KG1 (cell line): ENCODE results near the gene RALGPS1.

Experiments used
- DNase-seq: peaks from one replicate; lab custom pipeline; 2025; lab: John Stamatoyannopoulos, UW

RALGPS1 gene

DNA sequence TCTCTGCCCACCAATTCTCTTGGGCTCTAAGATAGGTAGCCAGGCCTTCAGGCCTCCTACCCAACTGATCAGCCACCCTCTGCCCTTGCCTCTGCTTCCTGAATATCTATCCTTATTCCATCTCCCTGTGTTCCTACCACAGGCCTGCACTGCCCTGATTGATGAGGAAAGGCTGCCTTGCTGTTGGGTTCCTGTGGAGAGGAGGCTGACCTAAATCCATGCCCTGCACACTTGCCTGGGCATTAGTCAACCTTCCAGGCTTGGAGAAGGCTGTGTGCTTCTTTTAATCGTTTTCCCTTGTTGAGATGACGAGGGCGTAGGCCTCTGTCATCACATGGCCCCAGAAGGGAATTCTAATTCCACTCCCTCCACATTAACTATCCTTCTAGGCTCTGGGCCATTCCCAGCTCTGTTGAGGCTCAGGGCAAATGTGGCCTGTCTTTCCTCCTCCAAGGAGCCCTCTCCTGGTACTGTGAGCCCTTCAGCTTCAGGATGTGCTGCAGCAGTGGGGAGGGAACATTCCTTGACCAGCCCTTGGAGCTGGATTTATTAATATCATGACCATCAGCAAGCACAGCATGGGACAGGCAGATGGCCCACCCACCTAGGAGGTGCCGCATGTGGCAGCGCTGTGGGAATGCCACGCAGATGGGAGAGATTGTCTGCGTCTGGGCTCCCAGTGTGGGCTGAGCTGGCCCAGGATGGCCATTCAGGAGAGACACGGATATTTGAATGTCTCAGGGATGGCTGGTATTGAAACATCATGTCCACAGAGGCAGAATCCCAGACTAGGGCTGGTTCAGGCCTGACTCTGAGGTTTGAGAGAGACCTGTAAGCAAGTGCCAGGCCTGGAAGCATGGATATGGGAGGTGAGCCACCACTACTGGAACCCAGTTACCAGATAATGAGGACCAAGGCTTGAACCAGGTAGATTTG is 166.9 kb downstream of the RALGPS1 start:
- no peak for DNase-seq

DNA sequence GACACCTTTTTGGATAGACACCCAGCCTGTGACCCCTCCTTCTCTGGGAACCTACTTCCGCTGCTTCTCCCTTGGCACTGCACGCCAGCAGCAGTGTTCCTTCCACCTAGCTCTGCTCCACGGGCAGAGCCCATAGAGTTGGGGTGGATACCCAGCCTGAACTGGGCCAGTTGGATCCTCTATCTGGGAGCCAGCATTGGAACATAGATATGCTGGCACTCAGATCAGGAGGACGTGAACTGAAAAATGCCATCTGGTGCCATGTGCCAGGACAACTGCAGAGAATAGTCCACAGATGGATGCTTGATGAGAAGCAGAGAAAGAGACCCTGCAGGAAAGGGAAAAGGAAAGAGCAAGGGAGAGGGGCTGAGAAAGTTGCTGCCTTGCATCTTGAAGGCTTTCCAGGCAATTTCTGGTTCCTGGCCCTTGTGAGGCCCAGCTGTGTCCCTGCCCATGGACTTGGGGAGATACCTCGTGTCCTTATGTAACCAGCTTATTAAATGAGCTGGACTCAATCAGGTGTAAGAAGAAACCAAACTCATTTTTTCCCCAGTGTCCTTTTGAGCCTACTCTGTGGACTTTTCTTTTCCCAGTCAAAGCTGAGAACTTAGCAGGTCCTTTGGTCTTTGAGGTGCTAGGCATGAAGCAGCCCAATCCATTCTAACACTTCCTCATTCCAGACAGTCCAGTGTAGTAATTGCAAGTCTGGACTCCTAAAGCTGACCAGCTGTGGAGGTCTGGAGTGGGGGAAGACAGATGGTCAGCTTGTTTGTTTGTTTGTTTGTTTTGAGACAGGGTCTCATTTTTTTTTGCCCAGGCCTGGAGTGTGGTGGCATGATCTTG is 168.8 kb downstream of the RALGPS1 start:
- no peak for DNase-seq

DNA sequence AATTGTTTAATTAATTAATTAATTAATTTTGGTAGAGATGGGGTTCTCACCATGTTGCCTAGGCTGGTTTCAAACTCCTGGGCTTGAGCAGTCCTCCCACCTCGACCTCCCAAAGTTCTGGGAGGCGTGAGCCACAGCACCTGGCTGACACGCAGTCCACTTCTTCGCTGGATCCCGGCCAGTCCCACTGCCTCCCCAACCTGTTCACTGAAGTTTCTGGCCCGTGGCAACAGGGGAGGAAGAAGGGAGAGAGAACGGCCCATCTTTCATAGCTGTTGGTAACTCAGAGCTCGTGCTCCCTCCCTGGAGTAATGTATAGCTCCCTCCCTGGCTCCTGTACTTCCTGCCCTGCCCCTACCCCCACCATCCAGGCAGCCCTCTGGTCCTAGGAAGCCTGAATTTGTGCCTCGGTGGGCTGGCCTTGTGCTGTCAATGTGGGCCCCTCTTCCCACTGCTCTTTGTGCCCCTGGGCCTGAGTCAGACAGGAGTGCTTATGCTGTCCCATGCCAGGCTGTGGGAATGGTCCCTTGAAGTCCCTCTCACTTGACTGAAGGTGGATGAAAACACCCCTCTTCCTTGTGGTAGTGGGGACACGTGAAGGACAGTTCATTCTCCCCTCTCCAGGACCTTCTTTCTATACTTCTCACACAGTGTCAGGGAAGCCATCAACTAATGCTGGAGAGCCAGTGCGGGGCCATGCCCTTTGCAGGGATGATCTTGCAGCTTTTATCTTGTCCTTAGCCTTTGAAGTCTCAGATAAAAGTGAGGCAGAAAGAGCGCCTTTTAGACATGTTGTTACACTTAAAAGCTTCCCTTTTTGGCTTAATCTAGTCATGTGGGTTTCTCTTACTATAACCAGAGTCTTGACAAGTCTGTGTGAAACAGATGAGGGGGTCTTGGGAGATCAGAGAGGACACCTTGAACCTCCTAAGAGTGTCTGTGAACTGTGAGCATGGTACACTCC is 169.8 kb downstream of the RALGPS1 start:
- DNase-seq = no peak

DNA sequence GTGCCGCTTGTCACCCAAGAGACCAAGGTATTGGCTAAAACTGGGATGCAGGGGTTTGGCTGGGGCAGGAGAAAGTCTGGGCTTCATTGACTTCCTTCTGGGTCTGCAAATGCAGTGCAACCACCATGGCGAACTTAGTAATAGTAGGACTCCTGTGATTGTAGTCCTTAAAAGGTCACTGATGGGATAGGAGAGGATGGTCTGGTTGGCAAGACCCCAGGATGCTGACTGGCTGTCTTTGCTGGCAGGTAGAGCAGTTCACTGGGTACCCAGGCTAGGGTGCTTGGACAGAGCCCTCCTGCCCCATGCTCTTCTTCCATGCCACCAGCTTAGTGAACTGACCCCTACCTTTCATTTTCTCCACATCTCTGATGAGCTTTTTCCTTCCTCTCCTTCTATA is 170.6 kb downstream of the RALGPS1 start:
- DNase-seq = no peak

DNA sequence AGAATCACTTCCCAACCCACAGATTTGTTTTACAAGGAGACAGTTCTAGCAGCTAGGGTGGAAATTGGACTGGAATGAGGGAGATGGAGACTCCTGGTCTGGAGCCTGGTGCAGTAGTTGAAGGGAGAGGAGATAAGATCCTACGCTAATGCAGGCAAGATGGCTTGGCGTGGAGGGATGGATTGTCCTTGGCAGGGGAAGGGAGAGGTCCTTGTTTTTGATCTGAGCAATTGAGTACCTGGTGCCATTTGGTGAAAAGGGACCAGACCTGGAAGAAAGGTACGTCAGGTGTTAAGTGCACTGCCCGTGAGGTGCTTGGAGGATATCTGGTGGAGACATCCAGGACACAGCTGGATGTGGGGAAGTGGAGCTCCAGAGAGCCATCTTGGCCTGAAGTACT is 172.2 kb downstream of the RALGPS1 start:
- no peak for DNase-seq

DNA sequence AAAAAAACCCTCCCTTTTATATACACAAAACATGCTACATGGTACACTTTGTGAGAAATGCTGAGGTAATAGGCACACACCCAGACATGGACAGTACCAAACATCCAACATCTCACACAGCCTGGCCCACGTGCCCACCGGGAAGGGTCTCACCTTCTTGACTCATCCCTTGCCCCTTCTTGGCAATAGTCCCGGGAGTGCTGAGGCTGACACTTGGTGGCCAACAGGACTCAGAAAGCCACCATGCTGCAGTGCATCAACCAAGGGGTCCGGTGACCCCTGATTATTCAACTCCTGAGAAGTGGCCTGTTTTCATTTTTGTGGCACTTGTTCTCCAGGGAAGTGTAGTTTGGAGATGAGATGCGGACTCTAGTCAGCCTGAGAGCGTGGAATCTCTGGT is 172.8 kb downstream of the RALGPS1 start:
- no peak for DNase-seq

DNA sequence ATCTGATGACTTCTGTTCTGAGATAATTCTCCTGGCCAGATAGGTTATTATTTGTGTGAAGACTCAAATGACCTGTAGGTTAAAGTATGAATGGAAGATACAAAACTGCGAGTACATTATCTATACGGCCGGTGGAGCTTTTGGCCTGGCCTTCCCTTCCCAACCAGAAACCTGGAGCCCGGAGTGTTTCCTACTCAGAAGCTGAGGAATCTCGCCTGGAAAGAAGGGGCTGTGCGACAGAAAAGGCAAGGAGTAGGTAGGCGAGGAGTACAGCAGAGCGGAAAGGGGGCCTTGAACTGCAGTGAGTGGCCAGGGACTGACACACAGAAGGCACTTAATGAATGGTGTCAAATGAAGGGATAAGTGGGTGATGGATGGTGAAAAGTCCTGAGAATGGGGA is 173.3 kb downstream of the RALGPS1 start:
- no peak for DNase-seq

DNA sequence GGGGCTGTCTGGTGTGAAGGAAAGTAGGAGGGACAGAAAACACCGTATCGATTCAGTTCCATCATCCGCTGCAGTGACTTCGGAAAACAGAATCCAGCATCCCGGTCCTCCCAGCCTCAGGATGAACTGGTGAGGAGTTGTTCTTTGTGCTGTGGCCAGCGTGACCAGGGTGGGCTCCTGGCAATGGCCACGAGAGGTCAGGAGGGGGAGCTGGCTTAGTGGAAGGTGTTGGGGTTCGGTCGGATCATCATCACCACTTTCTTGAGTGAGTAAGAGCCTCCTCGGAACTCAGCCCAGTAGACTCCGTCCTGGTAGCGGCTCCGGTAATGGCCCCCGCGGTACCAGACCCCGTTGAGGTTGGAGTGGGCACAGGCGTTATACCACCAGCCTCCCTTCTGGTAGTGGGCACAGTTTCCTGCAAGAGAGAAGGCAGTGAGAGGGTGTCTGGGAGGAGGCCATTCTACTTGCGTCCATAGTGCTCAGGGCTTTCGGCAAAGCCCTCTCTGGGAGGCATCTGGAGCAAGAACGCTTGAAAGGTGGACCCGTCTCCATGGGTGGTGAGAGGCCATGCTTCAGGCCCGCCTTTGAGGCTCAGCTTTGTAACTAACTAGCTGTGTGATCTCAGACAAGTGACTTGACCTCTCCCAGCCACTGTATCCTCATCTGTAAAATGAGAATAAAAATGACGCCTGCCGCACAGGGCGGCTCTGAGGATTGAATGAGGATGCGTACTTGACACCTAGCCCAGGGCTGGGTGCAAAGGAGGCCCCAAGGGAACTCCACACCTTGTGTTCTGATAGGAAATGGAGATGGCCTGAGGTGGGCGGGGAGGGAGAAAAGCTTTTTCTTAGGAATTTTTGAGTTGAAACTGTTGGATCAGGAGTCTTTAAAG is 174.4 kb downstream of the RALGPS1 start:
- DNase-seq = no peak

DNA sequence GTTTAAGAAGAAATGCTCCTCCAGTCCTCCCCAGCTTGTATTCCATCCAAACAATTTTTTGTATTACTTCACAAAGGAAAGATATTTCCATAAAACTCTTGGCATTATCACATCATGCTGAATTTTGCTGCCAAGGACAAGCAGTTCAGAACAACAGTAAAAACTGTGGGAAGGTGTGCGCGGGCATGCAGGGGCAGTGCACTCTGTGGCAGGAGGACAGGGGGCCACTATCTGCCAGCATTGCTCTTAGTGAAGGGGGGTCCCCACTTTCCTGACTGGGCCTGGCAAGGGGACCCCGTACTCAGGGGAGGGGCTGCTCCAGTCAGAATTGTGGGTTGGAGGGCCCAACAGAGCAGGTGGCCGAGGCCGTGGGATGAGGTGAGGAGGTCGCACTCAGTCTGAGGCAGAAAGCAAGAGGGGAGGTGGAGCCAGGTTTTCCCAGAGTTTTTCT is 175.1 kb downstream of the RALGPS1 start:
- no peak for DNase-seq

DNA sequence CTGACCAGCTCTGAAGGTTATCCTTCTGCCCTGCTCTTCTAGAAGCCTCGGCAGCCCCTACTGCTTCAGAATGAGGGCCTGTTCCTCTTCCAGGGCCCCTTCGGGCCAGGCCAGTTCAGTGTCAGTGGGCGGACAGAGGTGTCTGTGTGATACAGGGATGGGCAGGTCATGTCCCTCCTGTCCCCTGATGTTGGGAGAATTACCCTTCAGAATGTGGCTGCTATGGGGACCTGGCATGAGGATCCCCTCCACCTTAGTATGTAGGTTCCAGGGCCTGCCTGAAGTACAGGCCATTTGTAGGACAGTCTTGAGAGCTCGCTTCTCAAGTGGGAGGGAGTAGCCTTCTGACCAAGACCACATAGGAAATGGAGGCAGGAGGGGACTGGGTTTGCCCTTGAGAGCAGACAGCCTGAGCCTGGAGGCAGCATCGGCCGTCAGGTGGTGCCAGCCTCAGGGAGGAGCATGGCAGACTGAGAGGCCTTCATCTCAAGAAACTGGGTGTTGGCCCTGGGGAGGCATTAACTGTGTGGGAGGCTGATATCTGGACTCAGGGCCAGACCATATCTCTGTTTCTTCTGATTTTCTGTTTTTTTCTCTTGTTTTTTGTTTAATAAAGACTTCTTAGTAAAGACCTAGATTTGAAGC is 175.9 kb downstream of the RALGPS1 start:
- no peak for DNase-seq

DNA sequence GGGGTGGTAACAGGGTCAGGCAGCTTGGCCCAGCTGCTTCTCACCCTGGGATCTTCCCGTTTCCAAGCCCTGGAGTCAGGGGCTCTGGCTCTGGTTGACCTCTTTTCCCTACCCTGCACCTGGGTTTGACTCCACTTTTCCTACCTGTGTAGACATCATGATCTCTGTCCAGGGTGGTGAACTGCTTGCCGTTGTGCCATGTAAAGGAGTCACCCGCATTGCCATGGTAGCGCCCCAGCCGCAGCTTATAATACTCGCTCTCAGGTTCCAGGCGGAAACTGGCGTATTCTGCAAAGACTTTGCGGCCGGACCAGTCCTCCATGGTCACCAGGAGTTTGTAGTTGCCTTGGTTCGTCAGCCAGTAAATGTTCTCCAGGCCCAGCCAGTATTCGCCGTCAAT is 176.9 kb downstream of the RALGPS1 start:
- DNase-seq = no peak

DNA sequence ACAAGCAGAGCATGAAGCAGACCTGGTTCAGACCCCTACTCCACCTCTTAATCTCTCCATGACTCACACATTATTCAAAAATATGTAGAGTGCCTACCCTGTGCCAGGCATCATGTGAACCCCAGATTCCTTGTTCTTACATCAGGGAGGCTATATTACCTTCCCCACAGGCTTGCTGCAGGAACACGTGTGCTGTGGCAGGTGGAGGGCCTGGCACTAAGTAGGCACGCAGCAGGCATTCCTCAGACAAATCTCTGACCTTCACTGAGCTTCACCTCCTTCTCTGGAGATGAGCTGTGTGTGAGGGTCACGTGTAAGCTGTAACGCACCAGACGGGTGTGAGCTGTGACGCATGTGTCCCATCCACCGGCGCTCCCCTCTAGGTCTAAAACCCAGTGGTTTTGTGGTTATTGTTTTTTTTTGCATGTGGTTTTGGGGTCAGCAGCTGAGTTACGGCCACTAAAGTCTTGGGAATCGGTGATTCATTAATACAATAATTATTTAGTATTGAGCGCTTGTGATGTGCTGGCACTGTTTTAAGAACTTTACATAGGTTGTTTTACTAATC is 177.5 kb downstream of the RALGPS1 start:
- no peak for DNase-seq

DNA sequence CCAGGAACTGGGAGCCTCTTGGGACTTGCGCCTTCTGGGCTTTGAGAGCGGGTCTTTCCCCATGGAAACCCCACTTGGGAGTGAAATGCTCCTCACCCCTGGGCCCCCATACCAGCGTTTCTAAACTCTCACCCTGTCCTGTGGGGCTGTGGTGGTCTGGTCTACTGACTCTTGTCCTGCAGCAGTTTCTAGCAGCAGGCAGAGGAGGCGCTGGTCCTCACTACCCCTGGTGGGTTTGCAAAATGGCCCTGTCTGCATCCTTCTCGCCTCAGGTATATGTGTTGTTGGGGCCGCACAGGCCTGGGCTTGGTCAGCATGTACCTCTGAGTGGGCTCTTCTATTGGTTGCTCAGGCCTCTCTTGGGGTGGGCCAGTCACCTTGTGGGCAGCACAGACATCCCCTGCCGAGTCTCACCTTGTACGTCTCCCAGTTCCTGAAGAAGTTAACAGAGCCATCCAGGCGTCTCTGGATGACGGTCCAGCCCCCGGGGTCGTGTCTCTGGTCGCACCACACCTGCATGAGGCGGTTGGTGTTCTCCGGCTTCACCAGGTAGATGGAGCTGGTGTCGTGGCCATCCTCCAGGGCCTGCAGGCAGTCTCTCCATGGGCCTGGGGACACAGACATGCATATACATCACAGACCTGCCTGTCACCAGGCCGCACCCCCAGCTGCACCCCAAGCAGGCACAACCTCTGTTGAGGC is 178.9 kb downstream of the RALGPS1 start:
- DNase-seq = no peak

DNA sequence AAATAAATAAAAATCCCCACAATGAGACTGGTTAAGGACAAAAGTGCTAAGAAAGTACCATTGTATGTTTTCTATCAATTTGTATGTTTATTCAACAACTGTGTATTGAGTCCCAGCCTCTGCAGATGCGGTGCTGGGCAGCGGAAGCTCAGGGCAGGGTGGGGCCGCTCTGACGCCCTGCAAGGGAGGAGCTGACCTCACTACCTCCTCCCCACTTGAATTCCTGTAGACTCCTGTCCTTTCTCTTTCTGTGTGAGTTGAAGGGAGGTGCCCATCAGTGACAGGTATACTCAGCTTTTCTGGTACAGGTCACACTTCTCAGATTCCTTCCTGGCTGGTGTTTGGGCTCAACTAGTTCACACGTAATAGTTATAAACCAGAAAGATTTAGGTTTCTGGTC is 180.8 kb downstream of the RALGPS1 start:
- DNase-seq = no peak

DNA sequence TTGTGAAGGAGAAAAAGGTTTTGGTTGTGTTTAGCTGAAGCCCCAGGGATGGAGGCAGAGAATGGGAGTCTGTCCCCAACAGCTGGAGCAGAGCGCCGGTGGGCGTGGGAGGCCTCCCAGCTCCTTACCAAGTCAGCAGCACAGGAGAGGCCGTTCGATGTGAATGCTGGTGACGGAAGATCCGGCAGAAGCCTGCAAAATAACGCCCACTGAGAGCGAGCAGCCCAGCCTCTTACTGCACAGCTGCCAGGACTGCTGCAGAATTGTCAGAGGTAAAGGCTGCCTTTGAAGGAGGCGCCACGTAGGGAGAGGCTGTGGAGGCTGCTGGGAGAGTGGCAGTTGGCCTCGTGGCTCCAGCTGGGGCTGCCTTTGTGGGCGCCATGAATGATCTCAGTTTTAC is 181.6 kb downstream of the RALGPS1 start:
- no peak for DNase-seq

DNA sequence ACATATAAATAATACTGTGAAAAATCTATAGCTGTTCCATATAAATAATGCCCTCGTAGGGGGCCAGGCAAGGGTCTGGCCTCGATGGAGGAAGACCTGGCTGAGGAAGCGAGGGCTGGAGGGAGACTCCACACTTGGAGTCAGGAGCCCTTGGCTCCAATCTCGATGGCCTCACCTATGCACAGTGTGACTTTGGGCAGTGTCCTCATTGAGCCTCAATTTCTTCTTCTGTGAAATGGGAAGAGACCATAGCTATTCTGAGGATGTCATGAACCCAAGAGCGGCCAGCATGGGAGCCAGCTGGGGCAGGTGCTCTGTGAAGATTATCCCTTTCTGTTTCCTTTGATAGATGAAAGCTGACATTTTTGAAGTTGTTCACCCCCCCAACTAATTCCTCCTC is 183.1 kb downstream of the RALGPS1 start:
- DNase-seq = no peak

DNA sequence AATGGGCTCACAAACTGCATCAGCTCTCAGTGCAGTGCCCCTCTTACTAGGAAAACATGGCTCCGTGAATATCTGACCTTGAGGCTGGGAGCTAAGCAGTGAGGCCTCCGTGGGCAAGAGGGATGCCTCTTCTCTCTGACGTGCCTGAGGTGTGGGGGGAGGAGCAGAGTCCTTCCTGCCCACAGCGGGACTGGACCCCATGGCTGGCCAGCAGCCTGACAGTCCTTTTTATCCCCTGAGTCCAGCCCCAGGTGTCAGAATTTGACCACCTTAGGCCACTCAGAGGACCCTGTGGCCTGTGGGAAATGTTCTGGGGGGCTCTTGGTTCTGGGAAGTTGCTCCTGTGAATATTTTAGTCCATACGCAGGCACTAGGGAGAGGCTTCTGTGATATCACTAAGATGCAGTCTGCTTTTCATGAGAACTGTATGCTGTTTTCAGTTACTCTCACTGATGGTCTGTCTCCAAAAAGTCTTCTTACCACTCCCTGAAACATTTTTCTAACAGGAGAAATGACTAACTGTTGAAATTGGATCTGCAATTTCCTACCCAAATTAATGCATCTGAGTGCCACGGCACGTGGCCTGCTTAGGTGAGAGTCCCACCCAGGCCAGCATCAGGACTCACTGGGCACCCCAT is 184.5 kb downstream of the RALGPS1 start:
- no peak for DNase-seq

DNA sequence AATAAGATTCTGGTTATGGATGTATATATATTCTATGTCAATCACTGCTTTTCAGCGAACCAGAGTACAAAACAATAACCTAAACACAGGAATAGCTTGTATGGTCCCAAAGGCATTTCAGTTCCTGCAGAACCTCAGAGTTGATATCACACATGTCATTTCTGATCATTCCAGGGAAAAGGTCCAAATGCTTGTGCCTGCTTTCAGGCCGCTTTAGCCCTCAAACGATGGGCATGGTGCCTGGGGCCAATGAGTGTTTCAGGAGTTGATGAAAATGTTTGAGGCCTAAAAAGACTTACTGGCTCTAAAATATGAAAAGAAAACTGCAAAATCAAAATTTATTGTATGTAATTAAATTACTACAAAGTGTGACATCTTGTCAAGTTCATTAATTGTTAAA is 185.1 kb downstream of the RALGPS1 start:
- DNase-seq = no peak

DNA sequence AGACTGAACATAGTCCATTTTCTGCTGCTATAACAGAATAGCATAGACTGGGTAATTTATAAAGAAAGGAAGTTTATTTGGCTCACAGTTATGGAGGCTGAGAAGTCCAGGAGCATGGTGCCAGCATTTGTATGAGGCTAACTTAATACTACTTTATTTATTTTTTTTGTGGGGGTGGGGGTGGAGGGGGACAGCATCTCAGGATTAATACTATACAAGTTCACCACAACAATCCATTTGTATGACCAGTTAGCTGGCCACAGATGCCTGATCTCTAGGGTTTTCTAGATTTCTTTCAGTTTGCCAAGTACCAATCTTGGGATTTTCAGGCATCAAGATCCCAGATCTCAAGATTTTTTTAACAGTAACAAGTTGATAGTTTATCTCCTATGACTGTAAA is 187.6 kb downstream of the RALGPS1 start:
- no peak for DNase-seq
